OCI-LY7 (cell line): Measurements from ENCODE around the gene MAP3K7CL. TPM values are rescaled to one million over a fixed set of nuclear protein-coding genes. Genes with fewer than 3 reads are reported as not detected.

Experiments
- BruUV-seq: library from RNA; stranded (reverse); fragments of 400-500 nt; replicated peaks from 2 replicates; lab custom pipeline; 2021; lab: Mats Ljungman, UMichigan
- CTCF ChIA-PET: fragments of 300-600 bp; sonication (Branson Sonifier 250); formaldehyde crosslinking; loops from one replicate; lab custom pipeline; 2022; ENCODE audit warnings: antibody characterized with exemption; ENCODE audit not compliant: unreplicated experiment; lab: Charles Lee
- POLR2A ChIA-PET: fragments of 300-600 bp; sonication (Branson Sonifier 250); formaldehyde crosslinking; loops from one replicate; lab custom pipeline; 2022; ENCODE audit warnings: antibody characterized with exemption; lab: Charles Lee
- DNase-seq: peaks from one replicate; pipeline ENCODE4 v3.0.0-alpha.2; 2015; ENCODE audit warnings: low spot score
- H2AFZ ChIP-seq: fragments of 200-600 bp; sonication (generic), shearing (Covaris generic); 2 replicates; pipeline ENCODE4 v1.6.1; 2014; ENCODE audit warnings: mild to moderate bottlenecking, antibody characterized with exemption, low read length, moderate library complexity
- H3K27ac ChIP-seq: fragments of 200-600 bp; sonication (generic); 2 replicates; pipeline ENCODE4 v1.5.1; 2014; ENCODE audit warnings: mixed run types, low read depth, mild to moderate bottlenecking, moderate library complexity, low read length, inconsistent platforms; ENCODE audit not compliant: poor library complexity, severe bottlenecking
- H3K36me3 ChIP-seq: fragments of 200-600 bp; sonication (generic); 2 replicates; pipeline ENCODE4 v1.6.1; 2014; ENCODE audit warnings: mild to moderate bottlenecking, antibody characterized with exemption, low read length, moderate library complexity, mixed read lengths; ENCODE audit not compliant: insufficient read depth
- H3K4me1 ChIP-seq: fragments of 200-600 bp; sonication (generic); 2 replicates; pipeline ENCODE4 v1.5.1; 2014; ENCODE audit warnings: mild to moderate bottlenecking, low read length; ENCODE audit not compliant: insufficient read depth, poor library complexity, severe bottlenecking
- H3K4me2 ChIP-seq: fragments of 200-600 bp; sonication (generic); 2 replicates; pipeline ENCODE4 v1.6.1; 2014; ENCODE audit warnings: mild to moderate bottlenecking, low read length
- H3K4me3 ChIP-seq: fragments of 200-600 bp; sonication (generic); 2 replicates; pipeline ENCODE4 v1.5.1; 2014; ENCODE audit warnings: mild to moderate bottlenecking, low read depth, low read length; ENCODE audit not compliant: poor library complexity, severe bottlenecking
- H3K79me2 ChIP-seq: fragments of 200-600 bp; sonication (generic); 2 replicates; pipeline ENCODE4 v1.6.1; 2016; ENCODE audit warnings: low read depth, mild to moderate bottlenecking, low read length, moderate library complexity, mixed read lengths; ENCODE audit not compliant: insufficient read depth
- H3K9me2 ChIP-seq: fragments of 200-600 bp; sonication (generic); 2 replicates; pipeline ENCODE4 v1.6.1; 2016; ENCODE audit warnings: mild to moderate bottlenecking, low read length, mixed read lengths; ENCODE audit not compliant: insufficient read depth
- H3K9me3 ChIP-seq: fragments of 200-600 bp; sonication (generic); 2 replicates; pipeline ENCODE4 v1.6.1; 2014; ENCODE audit warnings: mild to moderate bottlenecking, mixed run types, low read length, mixed read lengths
- H4K20me1 ChIP-seq: fragments of 200-600 bp; sonication (generic); 2 replicates; pipeline ENCODE4 v1.6.1; 2014; ENCODE audit warnings: mild to moderate bottlenecking, antibody characterized with exemption, low read length, moderate library complexity, mixed read lengths; ENCODE audit not compliant: insufficient read depth
- CTCF ChIP-seq: fragments of 200-600 bp; sonication (generic); conservative IDR thresholded peaks from 2 replicates; pipeline ENCODE4 v1.5.1; 2014; ENCODE audit warnings: mild to moderate bottlenecking, antibody characterized with exemption, low read length, moderate library complexity, mixed read lengths
- EZH2phosphoT487 ChIP-seq: fragments of 200-600 bp; sonication (generic); IDR thresholded peaks from 2 replicates; pipeline ENCODE4 v1.6.1; 2018; ENCODE audit warnings: low read depth, borderline replicate concordance, mild to moderate bottlenecking, mixed run types, antibody characterized with exemption, low read length, moderate library complexity, mixed read lengths
- intact Hi-C: fragments of 100-400 bp; cut with micrococcal nuclease; formaldehyde crosslinking; loops from one replicate; pipeline ENCODE4 v1.10.0; 2022; ENCODE audit not compliant: unreplicated experiment
- total RNA-seq, 2 experiments: library from RNA; depleted of rRNA in 1 of 2; stranded (reverse); fragments of >200 nt in 1 of 2; shearing (Covaris generic) in 1 of 2; gene quantifications; 2 replicates each; pipeline ENCODE4 v1.2.3, GENCODE V29; 2014 to 2022

MAP3K7CL gene
- total RNA-seq, 2 experiments from 2014 or later, result 7.8 to 13.0 TPM

- Histone ChIP-seq H3K9me3 (no peaks in the 10 kb centered on the region), H3K4me3 (no peak overlapping the region), H3K4me2 (no peak overlapping the region), H3K4me1 (no peaks in the 10 kb centered on the region), H4K20me1 (no peaks in the 10 kb centered on the region), H3K79me2 (no peaks in the 10 kb centered on the region), H3K36me3 (no peaks in the 10 kb centered on the region), H2AFZ (no peak overlapping the region), H3K9me2 (no peaks in the 10 kb centered on the region), H3K27ac (no peak overlapping the region)
- CTCF ChIA-PET, result no interaction called here
- BruUV-seq, result no TSS peak
- TF ChIP-seq EZH2phosphoT487 (no peak), CTCF (no peak)
- no peak for DNase-seq
- POLR2A ChIA-PET, result interaction anchor here (0.6 to 1.4 kb wide), 6 partner anchors 16 to 259 kb away, joined by 3 to 4 read pairs (median 3); no protein-coding TSS in a partner anchor
- intact Hi-C loops, result no loop called here
Measured at GRCh38 chr21:29154270-29154669, 23.8 kb downstream of the MAP3K7CL start.

GRCh38 chr21:29155118-29155932 is 24.9 kb downstream of the MAP3K7CL start:
- intact Hi-C loops, result no loop called here
- POLR2A ChIA-PET, result interaction anchor here (0.5 to 1.4 kb wide), 3 partner anchors 9 to 51 kb away, joined by 3 read pairs; no protein-coding TSS in a partner anchor

More at GRCh38 chr21:29155118-29155932, 24.9 kb downstream of the MAP3K7CL start:
- CTCF ChIA-PET, result interaction anchor here (0.6 kb wide), 1 partner anchor 302 kb away, joined by 3 read pairs; no protein-coding TSS in a partner anchor
- H3K36me3 ChIP-seq, result no peaks in the 10 kb centered on the region
- no peaks in the 10 kb centered on the region for H3K4me1 ChIP-seq
- DNase-seq, result no peak
- H4K20me1 ChIP-seq, result no peaks in the 10 kb centered on the region
- H3K27ac ChIP-seq, result no peak overlapping the region
- no TSS peak for BruUV-seq
- H2AFZ ChIP-seq, result no peak overlapping the region
- no peak overlapping the region for H3K4me2 ChIP-seq
- no peaks in the 10 kb centered on the region for H3K9me2 ChIP-seq
- H3K79me2 ChIP-seq, result no peaks in the 10 kb centered on the region
- no peaks in the 10 kb centered on the region for H3K9me3 ChIP-seq
- H3K4me3 ChIP-seq, result no peak overlapping the region
- TF ChIP-seq EZH2phosphoT487 (no peak), CTCF (no peak)
